Thoracic aorta (tissue), 2 donors: ENCODE measurements around the gene MRPS34. TPM values are rescaled to one million over a fixed set of nuclear protein-coding genes. Genes with fewer than 3 reads are reported as not detected.

Source experiments
- ATAC-seq: fragments of 150-250 bp; one replicate; pipeline ENCODE4 v1.8.0; 2017; ENCODE audit warnings: low read depth; ENCODE audit not compliant: insufficient number of reproducible peaks, low FRiP score
- DNase-seq: peaks from one replicate; pipeline ENCODE4 v3.0.0-alpha.2; 2020; ENCODE audit warnings: low spot score
- H3K27ac ChIP-seq, 2 donors: fragments of 200-600 bp; sonication (generic); 1 replicate in 1 of 2; 2 replicates in 1 of 2; pipeline ENCODE4 v1.5.1; 2016; ENCODE audit warnings: mild to moderate bottlenecking in 2 of 2, moderate library complexity in 2 of 2
- H3K27me3 ChIP-seq: fragments of 200-600 bp; sonication (generic); replicated peaks from 2 replicates; pipeline ENCODE4 v1.6.0; 2016; ENCODE audit warnings: mild to moderate bottlenecking; ENCODE audit not compliant: insufficient read depth
- H3K36me3 ChIP-seq: fragments of 200-600 bp; sonication (generic); one replicate; pipeline ENCODE4 v1.5.1; 2016
- H3K4me1 ChIP-seq, 2 donors: fragments of 200-600 bp; sonication (generic); 1 replicate in 1 of 2; 2 replicates in 1 of 2; pipeline versions ENCODE4 v1.5.1 to v1.6.0; 2016; ENCODE audit warnings: low read depth in 2 of 2, mild to moderate bottlenecking in 1 of 2; ENCODE audit not compliant: control insufficient read depth in 1 of 2
- H3K4me3 ChIP-seq: fragments of 200-600 bp; sonication (generic); 2 replicates; pipeline ENCODE4 v1.5.1; 2016; ENCODE audit warnings: mild to moderate bottlenecking
- H3K9me3 ChIP-seq: fragments of 200-600 bp; sonication (generic); 2 replicates; pipeline ENCODE4 v1.5.1; 2016
- total RNA-seq, 2 donors: library from RNA; depleted of rRNA; stranded (reverse); fragments of >200 nt; gene quantifications; one replicate each; pipeline versions ENCODE4 v1.1.0 to v1.2.3, GENCODE V29; 2016
- TF ChIP-seq, protein P1 (sequence below): fragments of 200-600 bp; sonication (generic); IDR thresholded peaks from one replicate; pipeline ENCODE4 v1.5.1; 2019; ENCODE audit warnings: antibody characterized with exemption

MRPS34 gene
- total RNA-seq, 2 donors from 2014 or later: 36.9 to 48.3 TPM

DNA sequence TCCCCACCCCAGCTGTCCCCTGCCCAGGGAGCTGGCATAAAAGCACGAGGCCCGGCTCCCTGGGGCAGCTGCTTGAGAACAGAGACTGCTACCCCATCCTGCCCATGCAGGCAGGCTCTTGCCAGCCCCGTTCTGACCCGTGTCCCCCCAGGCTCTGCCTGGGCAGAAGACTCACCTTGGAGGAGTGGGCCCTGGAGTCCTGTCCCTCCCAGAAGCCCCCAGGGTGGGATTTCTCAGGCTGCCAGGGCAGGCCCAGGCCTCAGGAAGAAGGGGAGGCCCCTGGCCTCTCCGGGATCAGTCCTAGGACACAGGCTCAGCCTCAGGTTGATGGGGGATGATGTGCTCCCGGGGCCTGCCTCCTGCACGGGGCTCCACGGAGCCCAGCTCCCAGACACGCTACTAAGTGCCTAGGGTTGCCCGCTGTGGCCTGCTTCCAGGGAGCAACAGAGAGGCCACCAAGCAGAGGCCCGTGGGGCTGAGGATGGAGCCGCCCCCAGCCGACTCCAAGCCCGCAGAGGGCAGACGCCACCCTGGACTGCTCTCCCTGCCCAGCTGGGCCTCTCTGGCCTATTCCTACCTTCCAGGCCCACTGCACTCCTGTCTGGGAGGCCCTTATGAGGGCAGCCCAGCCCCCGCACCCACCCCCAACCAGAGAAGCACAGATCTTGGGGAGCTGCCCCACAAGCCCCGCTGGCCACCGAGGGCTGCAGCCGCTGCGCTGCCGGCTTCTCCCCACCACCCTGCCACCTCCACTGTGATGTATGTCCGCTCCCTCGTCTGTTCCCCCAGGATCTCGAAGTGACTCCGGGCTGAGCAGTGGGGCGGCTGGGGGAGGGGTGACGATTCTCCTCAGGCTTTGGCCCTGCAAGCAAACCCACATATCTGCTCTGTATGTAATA lies 3.3 kb downstream of the MRPS34 start:
- DNase-seq (no peak), ATAC-seq (peak; percentile 4)
- H3K4me3 ChIP-seq: peak overlapping the region; percentile 95
- peak overlapping the region; percentile 84 to 92 for H3K27ac ChIP-seq
- H3K4me1 ChIP-seq: peaks cover 14 to 35% of the 10 kb centered on the region in 2 donors
- no peaks in the 10 kb centered on the region for H3K9me3 ChIP-seq
- peaks cover 32% of the 10 kb centered on the region for H3K36me3 ChIP-seq
- TF ChIP-seq, protein P1, sequence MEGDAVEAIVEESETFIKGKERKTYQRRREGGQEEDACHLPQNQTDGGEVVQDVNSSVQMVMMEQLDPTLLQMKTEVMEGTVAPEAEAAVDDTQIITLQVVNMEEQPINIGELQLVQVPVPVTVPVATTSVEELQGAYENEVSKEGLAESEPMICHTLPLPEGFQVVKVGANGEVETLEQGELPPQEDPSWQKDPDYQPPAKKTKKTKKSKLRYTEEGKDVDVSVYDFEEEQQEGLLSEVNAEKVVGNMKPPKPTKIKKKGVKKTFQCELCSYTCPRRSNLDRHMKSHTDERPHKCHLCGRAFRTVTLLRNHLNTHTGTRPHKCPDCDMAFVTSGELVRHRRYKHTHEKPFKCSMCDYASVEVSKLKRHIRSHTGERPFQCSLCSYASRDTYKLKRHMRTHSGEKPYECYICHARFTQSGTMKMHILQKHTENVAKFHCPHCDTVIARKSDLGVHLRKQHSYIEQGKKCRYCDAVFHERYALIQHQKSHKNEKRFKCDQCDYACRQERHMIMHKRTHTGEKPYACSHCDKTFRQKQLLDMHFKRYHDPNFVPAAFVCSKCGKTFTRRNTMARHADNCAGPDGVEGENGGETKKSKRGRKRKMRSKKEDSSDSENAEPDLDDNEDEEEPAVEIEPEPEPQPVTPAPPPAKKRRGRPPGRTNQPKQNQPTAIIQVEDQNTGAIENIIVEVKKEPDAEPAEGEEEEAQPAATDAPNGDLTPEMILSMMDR: no peak
- H3K27me3 ChIP-seq: no peaks in the 10 kb centered on the region

DNA sequence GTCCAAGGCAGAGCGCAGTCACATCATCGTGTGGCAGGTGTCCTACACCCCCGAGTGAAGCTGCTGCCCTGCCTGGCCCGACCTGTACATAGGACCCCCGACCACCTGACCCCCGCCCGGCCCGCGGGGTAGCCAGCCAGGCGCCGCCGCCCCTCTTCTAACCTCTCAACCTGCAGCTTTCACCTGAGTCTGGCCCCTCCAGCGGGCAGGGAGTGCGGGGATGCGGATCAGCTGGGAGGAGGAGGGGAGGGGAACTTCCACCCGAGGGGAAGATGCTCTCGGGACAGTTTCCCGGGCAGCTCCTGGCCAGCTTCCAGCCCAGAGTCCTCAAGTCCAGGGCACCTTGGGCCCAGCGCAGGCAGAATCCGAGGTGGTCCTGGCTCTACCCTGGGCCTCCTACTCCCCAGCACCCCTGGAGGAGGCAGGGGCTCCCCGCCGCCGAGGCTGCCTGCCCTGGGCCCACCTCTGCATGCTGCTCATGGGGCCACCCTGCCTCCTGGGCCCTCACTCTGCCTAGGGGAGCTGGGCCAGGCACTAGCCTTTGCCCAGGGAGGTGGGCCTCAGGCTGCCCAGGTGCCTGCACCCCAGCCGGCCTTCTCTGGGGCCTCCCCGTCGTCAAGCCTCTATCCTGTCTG lies 4.0 kb downstream of the MRPS34 start:
- Histone ChIP-seq H3K4me3 (no peak overlapping the region), H3K27me3 (no peaks in the 10 kb centered on the region), H3K4me1 (peaks cover 6 to 28% of the 10 kb centered on the region in 2 donors), H3K9me3 (no peaks in the 10 kb centered on the region), H3K36me3 (peaks cover 39% of the 10 kb centered on the region), H3K27ac (no peak overlapping the region)
- TF ChIP-seq, protein P1: no peak
- no peak for DNase-seq
- ATAC-seq: no peak

DNA sequence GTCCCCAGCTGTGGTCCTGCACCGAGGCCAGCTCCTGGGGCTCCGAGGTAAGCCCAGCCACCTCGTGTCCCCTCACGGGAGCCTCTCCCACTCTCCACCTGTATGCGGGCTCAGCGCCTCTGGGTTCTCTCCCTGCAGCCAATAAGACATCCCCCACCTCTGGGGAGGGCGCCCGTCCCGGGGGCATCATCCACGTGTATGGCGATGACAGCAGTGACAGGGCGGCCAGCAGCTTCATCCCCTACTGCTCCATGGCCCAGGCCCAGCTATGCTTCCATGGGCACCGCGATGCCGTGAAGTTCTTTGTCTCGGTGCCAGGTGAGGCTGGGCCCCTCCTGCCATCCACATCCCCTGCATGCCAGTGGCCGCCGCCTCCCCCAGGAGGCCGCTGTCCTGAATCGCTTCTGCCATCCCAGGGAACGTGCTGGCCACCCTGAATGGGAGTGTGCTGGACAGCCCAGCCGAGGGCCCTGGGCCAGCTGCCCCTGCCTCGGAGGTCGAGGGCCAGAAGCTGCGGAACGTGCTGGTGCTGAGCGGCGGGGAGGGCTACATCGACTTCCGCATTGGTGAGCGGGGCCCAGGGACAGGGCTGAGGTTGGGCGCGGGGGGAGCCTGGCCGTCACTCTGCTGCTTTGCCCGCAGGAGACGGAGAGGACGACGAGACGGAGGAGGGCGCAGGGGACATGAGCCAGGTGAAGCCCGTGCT lies 4.7 kb downstream of the MRPS34 start:
- peaks cover 4 to 25% of the 10 kb centered on the region in 2 donors for H3K4me1 ChIP-seq
- no peaks in the 10 kb centered on the region for H3K9me3 ChIP-seq
- TF ChIP-seq, protein P1: no peak
- peaks cover 42% of the 10 kb centered on the region for H3K36me3 ChIP-seq
- no peak overlapping the region for H3K27ac ChIP-seq
- H3K4me3 ChIP-seq: no peak overlapping the region
- ATAC-seq (no peak), DNase-seq (no peak)
- H3K27me3 ChIP-seq: no peaks in the 10 kb centered on the region

DNA sequence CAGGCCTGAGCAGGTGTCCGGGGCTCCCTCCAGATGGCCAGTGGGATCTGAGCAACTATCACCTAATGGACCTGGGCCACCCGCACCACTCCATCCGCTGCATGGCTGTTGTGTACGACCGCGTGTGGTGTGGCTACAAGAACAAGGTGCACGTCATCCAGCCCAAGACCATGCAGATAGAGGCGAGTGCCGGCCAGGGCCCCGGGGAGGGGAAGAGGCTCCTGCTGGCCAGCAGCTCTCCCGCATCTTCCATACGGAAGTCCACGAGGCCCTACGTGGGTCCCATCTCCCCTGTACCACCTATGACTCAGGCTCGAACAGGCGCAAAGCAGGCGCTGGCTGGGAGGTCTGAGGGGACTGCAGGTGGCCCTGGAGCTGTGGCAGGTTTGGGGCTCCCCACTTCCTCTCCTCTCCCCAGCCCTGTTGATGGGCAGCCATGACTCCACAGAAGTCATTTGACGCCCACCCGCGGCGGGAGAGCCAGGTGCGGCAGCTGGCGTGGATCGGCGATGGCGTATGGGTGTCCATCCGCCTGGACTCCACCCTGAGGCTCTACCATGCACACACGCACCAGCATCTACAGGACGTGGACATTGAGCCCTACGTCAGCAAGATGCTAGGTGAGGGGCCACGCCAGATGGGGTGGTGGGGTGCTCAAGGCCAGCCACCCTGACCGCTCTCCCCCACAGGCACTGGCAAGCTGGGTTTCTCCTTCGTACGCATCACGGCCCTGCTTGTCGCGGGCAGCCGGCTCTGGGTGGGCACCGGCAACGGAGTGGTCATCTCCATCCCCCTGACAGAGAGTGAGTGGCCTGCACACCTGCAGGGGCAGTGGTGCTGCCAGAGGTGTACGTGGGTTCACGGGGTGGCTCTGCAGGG lies 5.6 kb downstream of the MRPS34 start:
- H3K36me3 ChIP-seq: peaks cover 51% of the 10 kb centered on the region

More for the DNA sequence above, 5.6 kb downstream of the MRPS34 start:
- Histone ChIP-seq H3K4me1 (peaks cover 4 to 25% of the 10 kb centered on the region in 2 donors), H3K4me3 (no peak overlapping the region), H3K27me3 (no peaks in the 10 kb centered on the region), H3K9me3 (no peaks in the 10 kb centered on the region), H3K27ac (no peak overlapping the region)
- DNase-seq (no peak), ATAC-seq (no peak)
- TF ChIP-seq, protein P1: no peak
